WI38 (cell line): ENCODE measurements around the gene KCNJ5.

Experiments
- H3K4me3 ChIP-seq: 2 replicates; pipeline ENCODE4 v1.5.1; 2011; ENCODE audit warnings: low read depth, mild to moderate bottlenecking, control low read depth, low read length
- CTCF ChIP-seq: IDR thresholded peaks from 2 replicates; pipeline ENCODE4 v1.5.1; 2012; ENCODE audit warnings: low read depth, mild to moderate bottlenecking, control low read depth, low read length

KCNJ5 gene

GRCh38 chr11:128894286-128894681 lies 3.1 kb downstream of the KCNJ5 start:
- no peak overlapping the region for H3K4me3 ChIP-seq
- no peak for TF ChIP-seq CTCF

GRCh38 chr11:128894685-128895084 lies 3.5 kb downstream of the KCNJ5 start:
- no peak overlapping the region for H3K4me3 ChIP-seq
- no peak for TF ChIP-seq CTCF

GRCh38 chr11:128895526-128895925 lies 4.4 kb downstream of the KCNJ5 start:
- H3K4me3 ChIP-seq = no peak overlapping the region

GRCh38 chr11:128896356-128896755 lies 5.2 kb downstream of the KCNJ5 start:
- H3K4me3 ChIP-seq = no peak overlapping the region
- TF ChIP-seq CTCF = no peak

More at GRCh38 chr11:128895526-128895925, 4.4 kb downstream of the KCNJ5 start:
- TF ChIP-seq CTCF = no peak

GRCh38 chr11:128897826-128898225 lies 6.7 kb downstream of the KCNJ5 start:
- no peak for TF ChIP-seq CTCF
- no peak overlapping the region for H3K4me3 ChIP-seq

GRCh38 chr11:128898580-128899344 lies 7.6 kb downstream of the KCNJ5 start:
- H3K4me3 ChIP-seq = no peak overlapping the region
- TF ChIP-seq CTCF = no peak

GRCh38 chr11:128900468-128900867 lies 9.3 kb downstream of the KCNJ5 start:
- TF ChIP-seq CTCF = no peak
- H3K4me3 ChIP-seq = no peak overlapping the region
